ENCODE results near the gene RASSF3. TPM values are rescaled to one million over a fixed set of nuclear protein-coding genes. Genes with fewer than 3 reads are reported as not detected.

The RASSF3 gene
- total RNA-seq, 1 donor from 2014 or later, result 43.5 TPM

DNA sequence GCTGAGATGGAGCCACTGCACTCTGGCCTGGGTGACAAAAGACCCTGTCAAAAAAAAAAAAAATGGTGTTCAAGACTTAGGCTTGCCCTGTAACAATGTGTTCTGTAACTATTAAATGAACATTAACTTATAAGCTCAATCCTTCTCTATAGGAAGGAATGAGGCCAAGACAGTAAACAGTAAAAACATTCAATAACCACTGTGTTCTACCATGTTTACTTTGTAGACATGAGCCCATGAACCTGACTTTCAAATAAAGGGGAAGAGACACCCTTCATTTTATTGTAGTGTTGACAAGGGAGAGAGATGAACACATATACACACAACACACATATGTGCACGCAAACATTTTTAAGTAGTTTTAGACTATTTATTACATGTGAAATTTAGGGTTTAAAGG lies 20.1 kb upstream of the RASSF3 start:
- Mint-ChIP-seq H3K9me3 (ENCODE audit: unreplicated experiment) (no peaks in the 10 kb centered on the region), H3K27me3 (ENCODE audit: unreplicated experiment) (no peaks in the 10 kb centered on the region), H3K36me3 (ENCODE audit: low read depth, unreplicated experiment) (no peaks in the 10 kb centered on the region), H3K4me3 (ENCODE audit: unreplicated experiment) (no peak overlapping the region), H3K4me1 (ENCODE audit: unreplicated experiment) (no peaks in the 10 kb centered on the region), H3K27ac (ENCODE audit: unreplicated experiment) (no peak overlapping the region)
- TF ChIP-seq, protein P1, sequence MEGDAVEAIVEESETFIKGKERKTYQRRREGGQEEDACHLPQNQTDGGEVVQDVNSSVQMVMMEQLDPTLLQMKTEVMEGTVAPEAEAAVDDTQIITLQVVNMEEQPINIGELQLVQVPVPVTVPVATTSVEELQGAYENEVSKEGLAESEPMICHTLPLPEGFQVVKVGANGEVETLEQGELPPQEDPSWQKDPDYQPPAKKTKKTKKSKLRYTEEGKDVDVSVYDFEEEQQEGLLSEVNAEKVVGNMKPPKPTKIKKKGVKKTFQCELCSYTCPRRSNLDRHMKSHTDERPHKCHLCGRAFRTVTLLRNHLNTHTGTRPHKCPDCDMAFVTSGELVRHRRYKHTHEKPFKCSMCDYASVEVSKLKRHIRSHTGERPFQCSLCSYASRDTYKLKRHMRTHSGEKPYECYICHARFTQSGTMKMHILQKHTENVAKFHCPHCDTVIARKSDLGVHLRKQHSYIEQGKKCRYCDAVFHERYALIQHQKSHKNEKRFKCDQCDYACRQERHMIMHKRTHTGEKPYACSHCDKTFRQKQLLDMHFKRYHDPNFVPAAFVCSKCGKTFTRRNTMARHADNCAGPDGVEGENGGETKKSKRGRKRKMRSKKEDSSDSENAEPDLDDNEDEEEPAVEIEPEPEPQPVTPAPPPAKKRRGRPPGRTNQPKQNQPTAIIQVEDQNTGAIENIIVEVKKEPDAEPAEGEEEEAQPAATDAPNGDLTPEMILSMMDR (IDR thresholded peaks at IDR 0.05; ENCODE audit: unreplicated experiment), result no peak
- no peak for DNase-seq (ENCODE audit: low spot score)

DNA sequence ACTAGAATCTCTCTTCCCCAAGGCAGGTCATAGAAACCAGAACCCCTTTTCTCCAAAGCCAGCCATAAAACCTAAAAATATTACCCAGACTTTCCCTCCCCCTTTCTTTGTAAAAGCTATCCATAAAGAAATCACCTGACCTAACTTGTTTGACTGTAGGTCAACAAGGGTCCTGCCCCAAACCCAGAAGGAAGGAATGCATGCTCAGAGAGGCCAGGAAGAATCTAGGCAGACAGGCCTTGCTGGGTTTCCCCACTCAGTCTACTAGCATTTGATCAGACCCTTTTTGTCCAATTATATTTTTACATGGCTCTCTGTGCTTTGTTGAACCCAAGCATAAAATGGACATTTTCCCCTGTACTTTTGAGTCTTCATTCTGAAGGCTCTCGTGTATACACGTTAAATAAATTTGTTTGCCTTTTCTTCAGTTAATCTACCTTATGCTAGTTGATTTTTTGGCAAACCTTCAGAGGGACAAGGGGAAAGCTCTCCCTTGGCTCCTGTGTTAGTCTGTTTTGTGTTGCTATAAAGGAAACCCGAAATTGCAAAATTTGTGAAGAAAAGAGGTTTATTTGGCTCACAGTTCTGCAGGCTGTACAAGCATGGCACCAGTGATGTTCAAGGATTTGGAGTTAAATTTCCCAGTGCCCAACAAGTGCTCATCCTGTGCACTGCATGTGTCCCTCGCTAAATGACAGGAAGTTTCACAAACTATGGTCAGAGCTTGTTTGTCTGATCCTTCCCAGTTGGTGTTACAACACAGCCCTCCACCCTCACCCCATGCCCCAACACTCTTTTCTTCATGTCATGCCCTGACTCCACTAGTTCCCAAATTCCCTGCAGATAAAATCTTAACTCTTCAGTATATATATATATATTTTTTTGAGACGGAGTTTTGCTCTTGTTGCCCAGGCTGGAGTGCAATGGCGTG lies 14.2 kb upstream of the RASSF3 start:
- Mint-ChIP-seq H3K9me3 (ENCODE audit: unreplicated experiment) (no peaks in the 10 kb centered on the region), H3K4me1 (ENCODE audit: unreplicated experiment) (peaks cover 15% of the 10 kb centered on the region), H3K27me3 (ENCODE audit: unreplicated experiment) (peaks cover 2% of the 10 kb centered on the region), H3K36me3 (ENCODE audit: low read depth, unreplicated experiment) (no peaks in the 10 kb centered on the region), H3K4me3 (ENCODE audit: unreplicated experiment) (no peak overlapping the region), H3K27ac (ENCODE audit: unreplicated experiment) (no peak overlapping the region)
- no peak for DNase-seq (ENCODE audit: low spot score)
- TF ChIP-seq, protein P1 (IDR thresholded peaks at IDR 0.05; ENCODE audit: unreplicated experiment), result no peak

DNA sequence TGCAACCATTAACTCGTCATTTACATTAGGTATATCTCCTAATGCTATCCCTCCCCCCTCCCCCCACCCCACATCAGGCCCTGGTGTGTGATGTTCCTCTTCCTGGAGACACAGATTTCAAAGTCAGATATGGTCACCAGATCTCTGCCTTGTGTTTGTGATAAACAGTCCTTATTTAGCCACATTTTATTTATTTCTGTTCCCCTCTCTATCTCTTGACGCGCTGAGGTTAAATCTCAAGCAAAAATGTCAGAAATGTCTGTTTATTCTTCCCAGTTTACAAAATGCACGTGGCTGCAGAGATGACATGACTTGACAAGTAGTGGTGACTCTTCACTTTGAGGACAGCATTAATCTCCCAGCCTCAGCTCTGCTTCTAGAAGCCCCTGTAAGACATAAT lies 11.5 kb upstream of the RASSF3 start:
- TF ChIP-seq, protein P1 (IDR thresholded peaks at IDR 0.05; ENCODE audit: unreplicated experiment), result no peak
- H3K27ac Mint-ChIP-seq (ENCODE audit: unreplicated experiment), result no peak overlapping the region
- H3K4me1 Mint-ChIP-seq (ENCODE audit: unreplicated experiment), result peaks cover 15% of the 10 kb centered on the region
- no peak for DNase-seq (ENCODE audit: low spot score)
- H3K36me3 Mint-ChIP-seq (ENCODE audit: low read depth, unreplicated experiment), result no peaks in the 10 kb centered on the region
- H3K4me3 Mint-ChIP-seq (ENCODE audit: unreplicated experiment), result no peak overlapping the region
- H3K27me3 Mint-ChIP-seq (ENCODE audit: unreplicated experiment), result peaks cover 2% of the 10 kb centered on the region
- no peaks in the 10 kb centered on the region for H3K9me3 Mint-ChIP-seq (ENCODE audit: unreplicated experiment)

DNA sequence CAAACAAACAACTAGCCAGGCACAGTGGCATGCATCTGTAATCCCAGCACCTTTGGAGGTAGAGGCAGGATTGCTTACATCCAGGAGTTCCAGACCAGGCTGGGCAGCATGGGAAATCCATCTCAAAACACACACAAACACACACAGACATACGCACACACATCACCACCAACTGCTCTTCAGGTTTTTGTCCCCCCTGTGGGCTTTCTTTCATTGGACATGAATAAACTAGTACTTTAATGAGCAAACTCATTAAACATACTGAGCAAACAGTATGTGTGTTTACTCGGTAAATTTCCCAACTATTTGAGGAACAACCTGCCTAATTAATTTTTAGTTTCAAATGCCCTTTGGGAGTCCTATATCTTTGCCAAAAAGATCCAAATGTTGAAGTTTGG lies 10.1 kb upstream of the RASSF3 start:
- no peaks in the 10 kb centered on the region for H3K36me3 Mint-ChIP-seq (ENCODE audit: low read depth, unreplicated experiment)
- TF ChIP-seq, protein P1 (IDR thresholded peaks at IDR 0.05; ENCODE audit: unreplicated experiment), result no peak
- no peak overlapping the region for H3K4me3 Mint-ChIP-seq (ENCODE audit: unreplicated experiment)
- H3K4me1 Mint-ChIP-seq (ENCODE audit: unreplicated experiment), result peaks cover 15% of the 10 kb centered on the region
- no peak overlapping the region for H3K27ac Mint-ChIP-seq (ENCODE audit: unreplicated experiment)
- H3K27me3 Mint-ChIP-seq (ENCODE audit: unreplicated experiment), result peaks cover 2% of the 10 kb centered on the region
- H3K9me3 Mint-ChIP-seq (ENCODE audit: unreplicated experiment), result no peaks in the 10 kb centered on the region
- DNase-seq (ENCODE audit: low spot score), result no peak

DNA sequence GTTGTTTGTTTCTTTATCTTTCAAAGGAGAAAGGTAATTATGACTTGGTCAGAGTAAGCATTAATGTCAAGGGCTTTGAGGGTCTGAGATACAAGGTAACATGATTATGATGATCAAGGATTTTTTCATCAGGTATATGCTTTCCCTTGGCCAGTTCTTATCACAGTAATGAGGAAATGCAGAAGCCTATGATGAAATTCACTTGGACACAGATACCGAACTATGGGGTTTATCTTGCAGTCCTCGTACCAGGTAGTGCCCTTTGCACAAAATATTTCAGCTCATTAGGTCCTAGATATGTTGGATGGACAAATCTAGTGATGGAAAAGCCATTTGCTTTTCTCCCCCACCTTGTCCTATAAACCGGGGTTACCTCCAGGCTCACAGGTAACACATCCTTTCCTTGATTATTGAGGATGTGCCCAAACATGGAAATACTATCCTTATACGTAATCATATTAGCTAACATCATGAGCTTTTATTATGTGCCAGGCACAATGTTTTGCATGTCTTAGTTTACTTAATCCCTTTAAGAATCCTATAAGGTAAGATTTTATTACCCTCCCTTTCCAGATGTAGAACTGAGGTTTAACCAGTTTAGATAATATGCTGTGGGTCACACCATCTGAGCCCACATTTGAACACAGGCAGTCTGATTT lies 7.0 kb upstream of the RASSF3 start:
- H3K27me3 Mint-ChIP-seq (ENCODE audit: unreplicated experiment), result peaks cover 3% of the 10 kb centered on the region
- no peak overlapping the region for H3K4me3 Mint-ChIP-seq (ENCODE audit: unreplicated experiment)
- TF ChIP-seq, protein P1 (IDR thresholded peaks at IDR 0.05; ENCODE audit: unreplicated experiment), result no peak
- H3K4me1 Mint-ChIP-seq (ENCODE audit: unreplicated experiment), result peaks cover 8% of the 10 kb centered on the region
- no peak for DNase-seq (ENCODE audit: low spot score)
- no peaks in the 10 kb centered on the region for H3K36me3 Mint-ChIP-seq (ENCODE audit: low read depth, unreplicated experiment)
- no peaks in the 10 kb centered on the region for H3K9me3 Mint-ChIP-seq (ENCODE audit: unreplicated experiment)
- no peak overlapping the region for H3K27ac Mint-ChIP-seq (ENCODE audit: unreplicated experiment)
